ENCODE measurements around the gene SYTL1.

Gene SYTL1

GRCh38 chr1:27332536-27333281 lies 9.1 kb upstream of the SYTL1 start:
- no peak overlapping the region for H3K27ac ChIP-seq (ENCODE audit: low read length)
- no peak for TF ChIP-seq EZH2 (IDR thresholded peaks at IDR 0.05; ENCODE audit: borderline replicate concordance, low read depth, low read length, severe bottlenecking)
- peak; percentile 81 for TF ChIP-seq CTCF (IDR thresholded peaks at IDR 0.05; ENCODE audit: borderline replicate concordance, extremely low read depth, low read length, poor library complexity, severe bottlenecking)
- peaks cover 82% of the 10 kb centered on the region for H3K36me3 ChIP-seq (ENCODE audit: insufficient read depth, low read length)
- peaks cover 20% of the 10 kb centered on the region for H3K79me2 ChIP-seq (ENCODE audit: insufficient read depth, low read length)
- no peaks in the 10 kb centered on the region for H3K9me3 ChIP-seq (ENCODE audit: insufficient read depth, low read length, severe bottlenecking)
- H3K4me2 ChIP-seq (ENCODE audit: insufficient read depth, low read length) = no peak overlapping the region
- peak; percentile 43 for DNase-seq
- no peaks in the 10 kb centered on the region for H3K27me3 ChIP-seq (ENCODE audit: insufficient read depth, low read length, poor library complexity)
- H3K4me3 ChIP-seq (ENCODE audit: low read depth in 1 of 2, low read length in 2 of 2) = no peak overlapping the region
- peaks cover 32% of the 10 kb centered on the region for H4K20me1 ChIP-seq (ENCODE audit: insufficient read depth, low read length)
- H3K4me1 ChIP-seq (ENCODE audit: insufficient read depth, low read length) = no peaks in the 10 kb centered on the region
- no peak overlapping the region for H2AFZ ChIP-seq (ENCODE audit: low read depth, low read length)
- no peak overlapping the region for H3K9ac ChIP-seq (ENCODE audit: low read depth, low read length)
- peak; percentile 75 for ATAC-seq (ENCODE audit: insufficient read depth, low read depth)

GRCh38 chr1:27333717-27334279 lies 8.0 kb upstream of the SYTL1 start:
- Histone ChIP-seq H3K27me3 (ENCODE audit: insufficient read depth, low read length, poor library complexity) (no peaks in the 10 kb centered on the region), H3K4me2 (ENCODE audit: insufficient read depth, low read length) (no peak overlapping the region), H3K4me1 (ENCODE audit: insufficient read depth, low read length) (no peaks in the 10 kb centered on the region), H3K4me3 (ENCODE audit: low read depth in 1 of 2, low read length in 2 of 2) (no peak overlapping the region), H2AFZ (ENCODE audit: low read depth, low read length) (no peak overlapping the region), H3K36me3 (ENCODE audit: insufficient read depth, low read length) (peaks cover 75% of the 10 kb centered on the region), H3K79me2 (ENCODE audit: insufficient read depth, low read length) (peaks cover 9% of the 10 kb centered on the region), H3K27ac (ENCODE audit: low read length) (no peak overlapping the region), H3K9me3 (ENCODE audit: insufficient read depth, low read length, severe bottlenecking) (no peaks in the 10 kb centered on the region), H3K9ac (ENCODE audit: low read depth, low read length) (no peak overlapping the region), H4K20me1 (ENCODE audit: insufficient read depth, low read length) (peaks cover 23% of the 10 kb centered on the region)
- TF ChIP-seq CTCF (IDR thresholded peaks at IDR 0.05; ENCODE audit: borderline replicate concordance, extremely low read depth, low read length, poor library complexity, severe bottlenecking) (no peak), EZH2 (IDR thresholded peaks at IDR 0.05; ENCODE audit: borderline replicate concordance, low read depth, low read length, severe bottlenecking) (no peak)
- no peak for DNase-seq
- ATAC-seq (ENCODE audit: insufficient read depth, low read depth) = no peak

GRCh38 chr1:27335506-27336422 lies 6.1 kb upstream of the SYTL1 start:
- H3K36me3 ChIP-seq (ENCODE audit: insufficient read depth, low read length) = peaks cover 65% of the 10 kb centered on the region
- no peaks in the 10 kb centered on the region for H3K4me1 ChIP-seq (ENCODE audit: insufficient read depth, low read length)

More at GRCh38 chr1:27335506-27336422, 6.1 kb upstream of the SYTL1 start:
- H3K27ac ChIP-seq (ENCODE audit: low read length) = no peak overlapping the region
- H3K9ac ChIP-seq (ENCODE audit: low read depth, low read length) = no peak overlapping the region
- no peaks in the 10 kb centered on the region for H3K27me3 ChIP-seq (ENCODE audit: insufficient read depth, low read length, poor library complexity)
- ATAC-seq (ENCODE audit: insufficient read depth, low read depth) (no peak), DNase-seq (no peak)
- H3K4me2 ChIP-seq (ENCODE audit: insufficient read depth, low read length) = no peak overlapping the region
- H3K9me3 ChIP-seq (ENCODE audit: insufficient read depth, low read length, severe bottlenecking) = no peaks in the 10 kb centered on the region
- no peaks in the 10 kb centered on the region for H3K79me2 ChIP-seq (ENCODE audit: insufficient read depth, low read length)
- H2AFZ ChIP-seq (ENCODE audit: low read depth, low read length) = no peak overlapping the region
- no peak for TF ChIP-seq CTCF (IDR thresholded peaks at IDR 0.05; ENCODE audit: borderline replicate concordance, extremely low read depth, low read length, poor library complexity, severe bottlenecking)
- no peak for TF ChIP-seq EZH2 (IDR thresholded peaks at IDR 0.05; ENCODE audit: borderline replicate concordance, low read depth, low read length, severe bottlenecking)
- no peak overlapping the region for H3K4me3 ChIP-seq (ENCODE audit: low read depth in 1 of 2, low read length in 2 of 2)
- H4K20me1 ChIP-seq (ENCODE audit: insufficient read depth, low read length) = peaks cover 17% of the 10 kb centered on the region
